Transverse colon (tissue), 4 donors: ENCODE measurements around the gene ZHX3. TPM values are rescaled to one million over a fixed set of nuclear protein-coding genes. Genes with fewer than 3 reads are reported as not detected.

Experiments used
- DNase-seq: peaks from one replicate; pipeline ENCODE4 v3.0.0-alpha.2; 2019
- H3K27ac ChIP-seq, 4 donors: fragments of 200-600 bp; sonication (generic); 2 replicates each; pipeline ENCODE4 v1.5.1; 2016 to 2018; ENCODE audit warnings: inconsistent platforms in 4 of 4
- H3K27me3 ChIP-seq: fragments of 200-600 bp; sonication (generic); 2 replicates; pipeline ENCODE4 v1.5.1; 2017; ENCODE audit warnings: inconsistent platforms
- H3K36me3 ChIP-seq, 4 donors: fragments of 200-600 bp; sonication (generic); 2 replicates each; pipeline ENCODE4 v1.5.1; 2017 to 2019; ENCODE audit warnings: inconsistent platforms in 4 of 4
- H3K4me1 ChIP-seq, 4 donors: fragments of 200-600 bp; sonication (generic); 2 replicates each; pipeline ENCODE4 v1.5.1; 2017 to 2020; ENCODE audit warnings: inconsistent platforms in 4 of 4
- H3K4me3 ChIP-seq, 4 donors: fragments of 200-600 bp; sonication (generic); 1 replicate in 1 of 4; 2 replicates in 3 of 4; pipeline versions ENCODE4 v1.5.1 to v1.6.1; 2017 to 2019; ENCODE audit warnings: inconsistent platforms in 4 of 4
- H3K9me3 ChIP-seq, 2 donors: fragments of 200-600 bp; sonication (generic); 2 replicates each; pipeline ENCODE4 v1.5.1; 2017 to 2019; ENCODE audit warnings: inconsistent platforms in 2 of 2
- EP300 ChIP-seq: sonication (generic); formaldehyde crosslinking; IDR thresholded peaks from one replicate; pipeline ENCODE4 v1.6.1; 2017; ENCODE audit warnings: antibody characterized with exemption, low read depth
- POLR2A ChIP-seq: fragments of 450-650 bp; IDR thresholded peaks from one replicate; pipeline ENCODE4 v1.6.1; 2016; ENCODE audit warnings: antibody characterized with exemption, mild to moderate bottlenecking, moderate library complexity
- POLR2AphosphoS5 ChIP-seq, 3 donors: sonication (generic); formaldehyde crosslinking; IDR thresholded peaks; one replicate each; pipeline ENCODE4 v1.6.1; 2016; ENCODE audit warnings: antibody characterized with exemption in 3 of 3
- WGBS, 2 donors: methylation state at CpG; one replicate each; pipeline ENCODE4 v1.1.5; 2018; ENCODE audit warnings: low coverage in 1 of 2; 5-methylcytosine and 5-hydroxymethylcytosine counted together
- in situ Hi-C, 4 donors: fragments of 200-750 bp; cut with MboI; loops; one replicate each; pipeline versions ENCODE4 v1.15.0 to v1.15.1; 2017; ENCODE audit warnings: low sequenced_read_pairs in 3 of 4, low pct_ligation_motif_present in 1 of 4, low pct_unique_long_range_greater_than_20kb in 1 of 4
- intact Hi-C: fragments of 100-400 bp; cut with DNase I; formaldehyde crosslinking; loops from one replicate; pipeline ENCODE4 v1.15.1; 2023; ENCODE audit warnings: low total_unique reads
- total RNA-seq, 4 donors: library from RNA; depleted of rRNA; stranded (reverse); fragments of >200 nt; gene quantifications; one replicate each; pipeline ENCODE4 v1.1.0, GENCODE V29; 2016
- TF ChIP-seq, protein P1 (sequence below), 5 experiments: fragments of 200-600 bp in 3 of 5; fragments of 450-650 bp in 2 of 5; sonication (generic) in 3 of 5; IDR thresholded peaks; 1 replicate in 2 of 5; 2 replicates in 3 of 5; pipeline ENCODE4 v1.5.1; 2016 to 2017; ENCODE audit warnings: antibody characterized with exemption in 5 of 5, inconsistent platforms in 3 of 5, mild to moderate bottlenecking in 2 of 5, moderate library complexity in 1 of 5

The ZHX3 gene
- total RNA-seq, 4 donors from 2014 or later: 22.7 to 34.8 (median 26.4) TPM

DNA sequence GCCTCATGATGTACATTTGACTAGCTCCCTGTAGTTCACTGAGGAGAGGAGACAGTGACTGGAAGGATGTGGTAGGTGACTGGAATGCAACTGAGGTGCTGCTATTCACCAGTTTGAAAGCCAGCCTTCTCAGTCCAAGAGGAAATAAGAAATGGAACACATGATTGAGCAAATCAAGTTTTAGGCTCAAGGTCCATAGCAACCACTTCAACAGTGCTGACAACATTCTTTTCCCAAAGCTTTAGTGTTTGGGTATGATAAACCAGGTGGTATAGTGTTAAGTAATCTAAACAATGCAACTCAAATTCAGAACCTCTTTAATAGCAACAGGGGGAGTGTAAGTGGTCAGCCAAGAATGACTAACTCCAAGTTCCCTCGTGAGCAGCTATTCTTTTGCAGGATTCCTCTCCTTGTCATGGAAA, 9.2 kb downstream of the ZHX3 start:
- 10 to 12% methylated on average over 1 of the region's 1 CpG for WGBS, 2 donors
- in situ Hi-C loops (no loop called here), intact Hi-C loops (no loop called here)
- TF ChIP-seq EP300: no peak
- TF ChIP-seq POLR2AphosphoS5 (IDR thresholded peaks at IDR 0.05): no peak
- TF ChIP-seq POLR2A: no peak
- TF ChIP-seq, protein P1, sequence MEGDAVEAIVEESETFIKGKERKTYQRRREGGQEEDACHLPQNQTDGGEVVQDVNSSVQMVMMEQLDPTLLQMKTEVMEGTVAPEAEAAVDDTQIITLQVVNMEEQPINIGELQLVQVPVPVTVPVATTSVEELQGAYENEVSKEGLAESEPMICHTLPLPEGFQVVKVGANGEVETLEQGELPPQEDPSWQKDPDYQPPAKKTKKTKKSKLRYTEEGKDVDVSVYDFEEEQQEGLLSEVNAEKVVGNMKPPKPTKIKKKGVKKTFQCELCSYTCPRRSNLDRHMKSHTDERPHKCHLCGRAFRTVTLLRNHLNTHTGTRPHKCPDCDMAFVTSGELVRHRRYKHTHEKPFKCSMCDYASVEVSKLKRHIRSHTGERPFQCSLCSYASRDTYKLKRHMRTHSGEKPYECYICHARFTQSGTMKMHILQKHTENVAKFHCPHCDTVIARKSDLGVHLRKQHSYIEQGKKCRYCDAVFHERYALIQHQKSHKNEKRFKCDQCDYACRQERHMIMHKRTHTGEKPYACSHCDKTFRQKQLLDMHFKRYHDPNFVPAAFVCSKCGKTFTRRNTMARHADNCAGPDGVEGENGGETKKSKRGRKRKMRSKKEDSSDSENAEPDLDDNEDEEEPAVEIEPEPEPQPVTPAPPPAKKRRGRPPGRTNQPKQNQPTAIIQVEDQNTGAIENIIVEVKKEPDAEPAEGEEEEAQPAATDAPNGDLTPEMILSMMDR (IDR thresholded peaks at IDR 0.05): no peak
- no peaks in the 10 kb centered on the region for H3K36me3 ChIP-seq
- no peak for DNase-seq
- H3K4me3 ChIP-seq: no peak overlapping the region
- no peaks in the 10 kb centered on the region for H3K9me3 ChIP-seq
- peaks cover 14 to 19% (median 17%) of the 10 kb centered on the region in 4 donors for H3K4me1 ChIP-seq
- H3K27me3 ChIP-seq: no peaks in the 10 kb centered on the region
- H3K27ac ChIP-seq: peak overlapping the region in 3 of 4 donors; percentile 1 to 52 (median 20)

GRCh38 chr20:41307021-41307420, 10.5 kb downstream of the ZHX3 start:
- intact Hi-C loops: no loop called here
- peaks cover 14 to 19% (median 17%) of the 10 kb centered on the region in 4 donors for H3K4me1 ChIP-seq
- H3K27me3 ChIP-seq: no peaks in the 10 kb centered on the region
- H3K4me3 ChIP-seq: no peak overlapping the region
- H3K9me3 ChIP-seq: no peaks in the 10 kb centered on the region
- DNase-seq: no peak
- WGBS, 2 donors: 76 to 100% methylated on average over 1 of the region's 1 CpG
- H3K27ac ChIP-seq: no peak overlapping the region
- TF ChIP-seq, protein P1 (IDR thresholded peaks at IDR 0.05): no peak
- TF ChIP-seq EP300 (no peak), POLR2A (no peak), POLR2AphosphoS5 (IDR thresholded peaks at IDR 0.05) (no peak)
- in situ Hi-C loops: no loop called here
- no peaks in the 10 kb centered on the region for H3K36me3 ChIP-seq

GRCh38 chr20:41306061-41306727, 11.3 kb downstream of the ZHX3 start:
- Histone ChIP-seq H3K9me3 (no peaks in the 10 kb centered on the region), H3K4me3 (no peak overlapping the region), H3K4me1 (peaks cover 14 to 22% (median 17%) of the 10 kb centered on the region in 4 donors), H3K36me3 (no peaks in the 10 kb centered on the region), H3K27ac (no peak overlapping the region), H3K27me3 (no peaks in the 10 kb centered on the region)
- in situ Hi-C loops: no loop called here
- intact Hi-C loops: loop anchor here (1.0 kb wide), 1 partner anchor 28 kb away; no protein-coding TSS in a partner anchor
- WGBS, 2 donors: 72 to 97% methylated on average over 5 of the region's 5 CpGs
- TF ChIP-seq EP300 (no peak), POLR2A (no peak), POLR2AphosphoS5 (IDR thresholded peaks at IDR 0.05) (no peak)
- TF ChIP-seq, protein P1 (IDR thresholded peaks at IDR 0.05): no peak
- DNase-seq: no peak

DNA sequence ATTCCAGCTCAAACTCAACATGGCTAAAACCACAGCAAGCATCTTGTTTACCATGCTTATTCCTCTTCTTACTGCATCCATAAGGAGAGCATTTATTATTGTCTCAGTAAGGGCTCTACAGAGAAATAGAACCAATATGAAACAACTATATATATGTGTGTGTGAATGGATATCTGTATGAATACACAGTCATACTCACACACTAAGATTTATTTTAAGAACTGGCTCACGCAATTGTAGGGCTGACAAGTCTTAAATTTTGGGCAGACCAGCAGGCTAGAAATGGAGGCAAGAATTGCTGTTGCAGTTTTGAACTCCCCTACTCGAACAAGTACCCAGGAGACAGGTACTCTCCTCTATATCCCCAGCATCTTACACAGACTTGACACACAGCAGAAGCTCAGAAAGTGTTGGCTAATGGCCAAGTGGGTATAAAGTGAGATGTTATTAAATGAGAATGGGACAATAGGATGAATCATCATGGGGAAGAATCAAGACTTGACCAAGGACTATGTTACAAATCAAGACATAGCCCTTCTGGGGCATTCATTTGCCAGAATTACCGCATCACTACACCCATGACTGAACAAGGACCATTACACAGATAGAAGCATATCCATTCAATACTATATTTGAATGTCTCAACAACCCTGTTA, 13.0 kb downstream of the ZHX3 start:
- 91 to 92% methylated on average over 2 to 3 of the region's 3 CpGs for WGBS, 2 donors
- Histone ChIP-seq H3K4me1 (peaks cover 11 to 22% (median 14%) of the 10 kb centered on the region in 4 donors), H3K36me3 (no peaks in the 10 kb centered on the region), H3K27me3 (no peaks in the 10 kb centered on the region), H3K4me3 (no peak overlapping the region), H3K9me3 (no peaks in the 10 kb centered on the region), H3K27ac (no peak overlapping the region)
- TF ChIP-seq POLR2A: no peak
- TF ChIP-seq EP300: no peak
- TF ChIP-seq, protein P1 (IDR thresholded peaks at IDR 0.05): no peak
- no peak for TF ChIP-seq POLR2AphosphoS5 (IDR thresholded peaks at IDR 0.05)
- in situ Hi-C loops (no loop called here), intact Hi-C loops (no loop called here)
- no peak for DNase-seq
